ENCODE measurements around the gene KCNJ3. TPM values are rescaled to one million over a fixed set of nuclear protein-coding genes. Genes with fewer than 3 reads are reported as not detected.

The KCNJ3 gene, protein sequence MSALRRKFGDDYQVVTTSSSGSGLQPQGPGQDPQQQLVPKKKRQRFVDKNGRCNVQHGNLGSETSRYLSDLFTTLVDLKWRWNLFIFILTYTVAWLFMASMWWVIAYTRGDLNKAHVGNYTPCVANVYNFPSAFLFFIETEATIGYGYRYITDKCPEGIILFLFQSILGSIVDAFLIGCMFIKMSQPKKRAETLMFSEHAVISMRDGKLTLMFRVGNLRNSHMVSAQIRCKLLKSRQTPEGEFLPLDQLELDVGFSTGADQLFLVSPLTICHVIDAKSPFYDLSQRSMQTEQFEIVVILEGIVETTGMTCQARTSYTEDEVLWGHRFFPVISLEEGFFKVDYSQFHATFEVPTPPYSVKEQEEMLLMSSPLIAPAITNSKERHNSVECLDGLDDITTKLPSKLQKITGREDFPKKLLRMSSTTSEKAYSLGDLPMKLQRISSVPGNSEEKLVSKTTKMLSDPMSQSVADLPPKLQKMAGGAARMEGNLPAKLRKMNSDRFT
- total RNA-seq (2014; rRNA removed; shearing (Covaris generic)), result not detected in 2 replicates
- not detected in 2 replicates for total RNA-seq (2022)
- not detected for Bru-seq, nascent RNA
- BruChase-seq, experiment 1, labeled RNA remaining after a 6-hour chase, result not detected
- BruChase-seq, experiment 2, labeled RNA remaining after a 2-hour chase, result not detected
- long read RNA-seq, result 0 reads

DNA sequence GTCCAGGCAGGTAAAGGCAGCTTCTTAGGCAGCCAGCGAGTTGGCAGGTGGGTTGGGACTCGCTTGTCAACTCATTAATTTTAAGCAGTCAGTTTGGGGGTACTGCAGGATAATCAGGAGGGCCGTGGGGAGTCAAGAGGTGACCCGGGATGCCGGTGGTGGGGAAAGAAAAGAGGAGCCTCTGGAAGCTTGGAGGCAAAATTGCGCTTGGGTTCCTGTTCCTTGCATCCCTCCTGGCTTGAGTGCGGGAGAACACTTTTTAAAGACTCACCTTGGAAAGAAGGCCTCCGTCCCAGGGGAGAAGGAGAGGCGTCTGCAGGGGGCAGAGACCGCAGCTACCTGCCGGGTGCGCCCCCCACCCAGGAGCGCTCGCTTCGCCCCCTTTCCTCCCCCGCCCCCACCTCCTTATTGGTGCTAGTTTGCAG is at the start of gene KCNJ3:
TSS of gene KCNJ3 (plus strand) at position 400 of the 425 bp plus-strand sequence. CDS start 81 bp downstream, outside the sequence.
- H3K9me2 ChIP-seq (ENCODE audit: insufficient read depth, low read length), result no peaks in the 10 kb centered on the region
- TF ChIP-seq CTCF (conservative IDR thresholded peaks at IDR 0.05; ENCODE audit: low read length), result no peak
- no peak for TF ChIP-seq EZH2phosphoT487 (IDR thresholded peaks at IDR 0.05; ENCODE audit: borderline replicate concordance, low read depth, low read length)
- no peaks in the 10 kb centered on the region for H4K20me1 ChIP-seq (ENCODE audit: insufficient read depth, low read length)
- no peak within 1 kb of the TSS for H3K4me2 ChIP-seq (ENCODE audit: low read length)
- intact Hi-C loops (cut with micrococcal nuclease; ENCODE audit: unreplicated experiment), result no loop called here
- H3K4me1 ChIP-seq (ENCODE audit: insufficient read depth, low read length, poor library complexity, severe bottlenecking), result no peaks in the 10 kb centered on the region
- ChIA-PET CTCF (ENCODE audit: unreplicated experiment) (no interaction called here), POLR2A (no interaction called here)
- no TSS peak for BruUV-seq (replicated peaks)
- no peak within 1 kb of the TSS for H2AFZ ChIP-seq (ENCODE audit: low read length)
- H3K9me3 ChIP-seq (ENCODE audit: low read length), result no peaks in the 10 kb centered on the region
- H3K27ac ChIP-seq (ENCODE audit: low read depth, low read length, poor library complexity, severe bottlenecking), result no peak within 1 kb of the TSS
- DNase-seq (ENCODE audit: low spot score), result no peak
- no peak within 1 kb of the TSS for H3K4me3 ChIP-seq (ENCODE audit: low read depth, low read length, poor library complexity, severe bottlenecking)
- H3K36me3 ChIP-seq (ENCODE audit: insufficient read depth, low read length), result no peaks in the 10 kb centered on the region
- no peaks in the 10 kb centered on the region for H3K79me2 ChIP-seq (ENCODE audit: insufficient read depth, low read depth, low read length)

DNA sequence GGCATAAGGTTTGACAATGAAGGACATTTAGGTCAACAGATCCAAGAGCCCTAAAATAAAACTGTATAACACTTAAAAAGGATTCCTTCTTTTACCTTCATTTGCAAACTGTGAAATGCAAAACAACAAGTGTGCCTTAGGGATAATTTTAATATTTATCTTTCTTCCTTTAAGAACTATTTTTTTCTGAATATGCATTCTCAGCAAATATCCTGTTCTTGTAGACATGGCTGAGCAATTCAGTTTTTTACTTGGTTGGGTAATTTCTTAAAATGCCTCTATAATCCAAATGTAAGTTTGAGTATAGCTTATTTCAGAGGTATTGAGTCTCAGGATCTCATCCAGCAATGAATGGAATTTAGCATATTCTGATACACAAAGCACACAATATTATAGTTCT is 43.0 kb upstream of the KCNJ3 start:
- H3K9me3 ChIP-seq (ENCODE audit: low read length), result no peaks in the 10 kb centered on the region
- no peaks in the 10 kb centered on the region for H3K79me2 ChIP-seq (ENCODE audit: insufficient read depth, low read depth, low read length)
- H4K20me1 ChIP-seq (ENCODE audit: insufficient read depth, low read length), result no peaks in the 10 kb centered on the region
- no peaks in the 10 kb centered on the region for H3K4me1 ChIP-seq (ENCODE audit: insufficient read depth, low read length, poor library complexity, severe bottlenecking)
- H3K36me3 ChIP-seq (ENCODE audit: insufficient read depth, low read length), result no peaks in the 10 kb centered on the region
- POLR2A ChIA-PET, result interaction anchor here (0.5 to 0.6 kb wide), 2 partner anchors 31 to 166 kb away, joined by 3 to 4 read pairs; no protein-coding TSS in a partner anchor
- no peak for DNase-seq (ENCODE audit: low spot score)
- CTCF ChIA-PET (ENCODE audit: unreplicated experiment), result no interaction called here
- no peak overlapping the region for H3K4me2 ChIP-seq (ENCODE audit: low read length)
- no peak overlapping the region for H2AFZ ChIP-seq (ENCODE audit: low read length)
- no peak overlapping the region for H3K27ac ChIP-seq (ENCODE audit: low read depth, low read length, poor library complexity, severe bottlenecking)
- H3K4me3 ChIP-seq (ENCODE audit: low read depth, low read length, poor library complexity, severe bottlenecking), result no peak overlapping the region
- no peaks in the 10 kb centered on the region for H3K9me2 ChIP-seq (ENCODE audit: insufficient read depth, low read length)
- intact Hi-C loops (cut with micrococcal nuclease; ENCODE audit: unreplicated experiment), result no loop called here
- no peak for TF ChIP-seq CTCF (conservative IDR thresholded peaks at IDR 0.05; ENCODE audit: low read length)
- no peak for TF ChIP-seq EZH2phosphoT487 (IDR thresholded peaks at IDR 0.05; ENCODE audit: borderline replicate concordance, low read depth, low read length)
- BruUV-seq (replicated peaks), result no TSS peak

DNA sequence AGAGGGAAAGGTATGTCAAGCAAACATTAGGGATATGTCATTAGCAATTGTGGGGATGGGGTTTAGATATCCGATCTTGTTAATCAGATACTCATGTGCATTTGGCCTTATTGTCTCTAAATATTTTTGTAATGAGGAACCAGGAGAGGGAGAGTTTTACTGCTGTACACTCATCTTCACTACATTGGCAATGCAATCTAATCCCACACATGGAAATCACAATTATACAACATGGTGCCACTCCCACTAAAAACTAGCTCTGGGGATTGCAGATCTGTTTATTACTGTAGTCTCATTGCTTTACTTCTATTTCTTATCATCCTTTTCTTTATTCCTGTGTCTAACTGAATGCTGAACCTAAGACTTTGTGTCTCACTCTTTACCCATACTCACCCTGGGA is 39.6 kb upstream of the KCNJ3 start:
- H2AFZ ChIP-seq (ENCODE audit: low read length), result no peak overlapping the region
- ChIA-PET CTCF (ENCODE audit: unreplicated experiment) (no interaction called here), POLR2A (no interaction called here)
- no peaks in the 10 kb centered on the region for H3K36me3 ChIP-seq (ENCODE audit: insufficient read depth, low read length)
- no peak overlapping the region for H3K27ac ChIP-seq (ENCODE audit: low read depth, low read length, poor library complexity, severe bottlenecking)
- no peaks in the 10 kb centered on the region for H3K79me2 ChIP-seq (ENCODE audit: insufficient read depth, low read depth, low read length)
- no peaks in the 10 kb centered on the region for H4K20me1 ChIP-seq (ENCODE audit: insufficient read depth, low read length)
- no peak for DNase-seq (ENCODE audit: low spot score)
- no TSS peak for BruUV-seq (replicated peaks)
- H3K4me3 ChIP-seq (ENCODE audit: low read depth, low read length, poor library complexity, severe bottlenecking), result no peak overlapping the region
- intact Hi-C loops (cut with micrococcal nuclease; ENCODE audit: unreplicated experiment), result no loop called here
- H3K9me2 ChIP-seq (ENCODE audit: insufficient read depth, low read length), result no peaks in the 10 kb centered on the region
- no peaks in the 10 kb centered on the region for H3K4me1 ChIP-seq (ENCODE audit: insufficient read depth, low read length, poor library complexity, severe bottlenecking)
- TF ChIP-seq CTCF (conservative IDR thresholded peaks at IDR 0.05; ENCODE audit: low read length) (no peak), EZH2phosphoT487 (IDR thresholded peaks at IDR 0.05; ENCODE audit: borderline replicate concordance, low read depth, low read length) (no peak)
- H3K9me3 ChIP-seq (ENCODE audit: low read length), result no peaks in the 10 kb centered on the region
- no peak overlapping the region for H3K4me2 ChIP-seq (ENCODE audit: low read length)
